Measurements from ENCODE around the gene SIRPA. TPM values are rescaled to one million over a fixed set of nuclear protein-coding genes. Genes with fewer than 3 reads are reported as not detected.

The SIRPA gene
- total RNA-seq: 22.3 TPM

DNA sequence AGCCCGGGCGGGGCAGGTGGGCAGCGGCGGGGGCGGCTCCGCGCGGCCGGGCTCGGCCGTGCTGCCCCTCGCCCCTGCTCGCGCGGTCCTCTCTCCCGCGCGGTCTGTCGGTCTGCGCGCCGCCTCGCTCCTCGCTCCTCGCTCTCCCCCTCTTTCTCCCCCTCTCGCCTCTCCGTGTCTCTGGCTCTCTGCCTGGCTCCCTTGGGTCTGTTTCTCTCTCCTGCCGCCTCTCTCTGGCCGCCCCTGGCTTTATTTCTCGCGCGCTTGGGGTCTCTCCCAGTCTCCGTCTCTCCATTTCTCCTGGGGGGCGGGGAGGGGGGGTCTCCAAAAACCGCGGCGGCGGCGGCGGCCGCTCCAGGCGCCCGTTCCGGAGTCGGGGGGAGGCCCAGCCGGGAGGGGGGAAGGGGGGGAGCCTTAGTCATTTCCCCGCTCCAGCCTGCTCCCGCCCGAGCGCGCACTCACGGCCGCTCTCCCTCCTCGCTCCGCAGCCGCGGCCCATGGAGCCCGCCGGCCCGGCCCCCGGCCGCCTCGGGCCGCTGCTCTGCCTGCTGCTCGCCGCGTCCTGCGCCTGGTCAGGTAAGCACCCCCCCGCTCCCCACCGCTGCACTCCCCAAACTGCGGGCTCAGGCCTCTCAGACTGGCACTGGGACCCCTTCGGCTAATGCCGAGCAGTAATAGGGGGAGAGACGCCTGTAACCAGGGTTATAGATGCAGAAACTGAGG is at the start of gene SIRPA:
Gene SIRPA, plus strand, starts transcription at position 457 of the 723 bp plus-strand sequence. Its CDS starts 41 bp downstream, at position 498.

Other genes starting within 250 kb of the SIRPA start
- not detected for gene SIRPG, start 237.6 kb upstream of the SIRPA start, total RNA-seq
- gene PDYN, start 98.7 kb downstream of the SIRPA start, total RNA-seq: not detected
- gene STK35, start 206.4 kb downstream of the SIRPA start, total RNA-seq: 41.6 TPM

Data from camera-type eye (tissue), 1 donor.